CD4-positive, alpha-beta T cell (primary cell): ENCODE results near the gene ATP8A2. TPM values are rescaled to one million over a fixed set of nuclear protein-coding genes. Genes with fewer than 3 reads are reported as not detected.
"Not testable (repeated sequence)": the region's sequence is repeated elsewhere in the genome, so short reads cannot be mapped to it uniquely, and the experiment has no call there.

ENCODE experiments used
- ATAC-seq: fragments of 200-7000 bp; cut with Tn5 transposase; one replicate; pipeline ENCODE4 v1.10.0; 2022; ENCODE audit warnings: mild to moderate bottlenecking; ENCODE audit not compliant: poor library complexity
- CTCF ChIA-PET: fragments of 350-600 bp; sonication (Branson Sonifier 250); formaldehyde crosslinking; loops from one replicate; lab custom pipeline; 2021; ENCODE audit warnings: antibody characterized with exemption, inconsistent platforms; lab: Charles Lee
- POLR2A ChIA-PET: fragments of 350-600 bp; sonication (Branson Sonifier 250); formaldehyde crosslinking; loops from one replicate; lab custom pipeline; 2021; ENCODE audit warnings: antibody characterized with exemption, inconsistent platforms; lab: Charles Lee
- DNase-seq, 14 experiments: peaks; one replicate each; pipeline ENCODE4 v3.0.0-alpha.2; 2013 to 2020; ENCODE audit warnings: mixed read lengths in 2 of 14
- H3K27ac ChIP-seq, 2 donors: one replicate each; pipeline versions ENCODE4 v1.5.1 to v1.7.0; 2013; ENCODE audit warnings: low read length in 2 of 2, low read depth in 1 of 2, mild to moderate bottlenecking in 1 of 2
- H3K27me3 ChIP-seq, 2 experiments: 1 replicate in 1 of 2; 2 replicates in 1 of 2; pipeline versions ENCODE4 v1.6.1 to v1.7.0; 2013; ENCODE audit warnings: low read length in 2 of 2, control low read depth in 1 of 2, mild to moderate bottlenecking in 1 of 2, moderate library complexity in 1 of 2; ENCODE audit not compliant: insufficient read depth in 2 of 2, control insufficient read depth in 1 of 2
- H3K36me3 ChIP-seq: one replicate; pipeline ENCODE4 v1.6.1; 2013; ENCODE audit warnings: low read length, control low read depth; ENCODE audit not compliant: insufficient read depth
- H3K4me1 ChIP-seq: one replicate; pipeline ENCODE4 v1.6.1; 2013; ENCODE audit warnings: low read length, control low read depth; ENCODE audit not compliant: insufficient read depth
- H3K4me3 ChIP-seq: one replicate; pipeline ENCODE4 v1.5.1; 2013; ENCODE audit warnings: mild to moderate bottlenecking, low read length, moderate library complexity
- H3K9me3 ChIP-seq, 2 experiments: 1 replicate in 1 of 2; 2 replicates in 1 of 2; pipeline versions ENCODE4 v1.6.1 to v1.7.0; 2013; ENCODE audit warnings: low read length in 2 of 2, mild to moderate bottlenecking in 2 of 2, control low read depth in 1 of 2, moderate library complexity in 1 of 2; ENCODE audit not compliant: control insufficient read depth in 1 of 2, insufficient read depth in 1 of 2
- H3K27ac Mint-ChIP-seq: one replicate; pipeline ENCODE4 v1.8.0; 2020; ENCODE audit warnings: mixed read lengths
- H3K27me3 Mint-ChIP-seq: one replicate; pipeline ENCODE4 v1.8.0; 2021; ENCODE audit warnings: mixed read lengths
- H3K36me3 Mint-ChIP-seq: one replicate; pipeline ENCODE4 v1.8.0; 2021; ENCODE audit warnings: low read depth, mixed read lengths
- H3K4me1 Mint-ChIP-seq: one replicate; pipeline ENCODE4 v1.8.0; 2021; ENCODE audit warnings: low read depth, mixed read lengths
- H3K4me3 Mint-ChIP-seq: one replicate; pipeline ENCODE4 v1.8.0; 2020; ENCODE audit warnings: mild to moderate bottlenecking, mixed read lengths
- H3K9me3 Mint-ChIP-seq: one replicate; pipeline ENCODE4 v1.8.0; 2020; ENCODE audit warnings: mixed read lengths
- intact Hi-C, 2 experiments: fragments of 100-400 bp; cut with DNase I in 1 of 2; cut with micrococcal nuclease in 1 of 2; formaldehyde crosslinking; loops; one replicate each; pipeline versions ENCODE4 v1.15.1 to v1.9.0; 2023 to 2025; cut with DNase I, micrococcal nuclease
- total RNA-seq, 174 experiments: library from RNA in 2 of 174; stranded (reverse) in 2 of 174; gene quantifications; one replicate each; pipeline ENCODE4 v1.2.3 and lab custom pipeline; 2021 to 2026
- TF ChIP-seq, protein P1 (sequence below): fragments of 200-600 bp; IDR thresholded peaks from one replicate; pipeline ENCODE4 v1.8.0; 2022; ENCODE audit warnings: antibody characterized with exemption, mild to moderate bottlenecking

Gene ATP8A2
- total RNA-seq, 2 experiments from 2014 or later = 0.22 to 0.36 TPM

GRCh38 chr13:25538276-25538675 lies 166.5 kb downstream of the ATP8A2 start:
- ATAC-seq (no peak), DNase-seq (no peak)
- no peaks in the 10 kb centered on the region for H3K9me3 Mint-ChIP-seq
- H3K4me1 Mint-ChIP-seq = no peaks in the 10 kb centered on the region
- Histone ChIP-seq H3K4me3 (no peak overlapping the region), H3K4me1 (no peaks in the 10 kb centered on the region), H3K36me3 (no peaks in the 10 kb centered on the region), H3K27ac (no peak overlapping the region), H3K27me3 (no peaks in the 10 kb centered on the region), H3K9me3 (no peaks in the 10 kb centered on the region)
- H3K27ac Mint-ChIP-seq = no peak overlapping the region
- TF ChIP-seq, protein P1, sequence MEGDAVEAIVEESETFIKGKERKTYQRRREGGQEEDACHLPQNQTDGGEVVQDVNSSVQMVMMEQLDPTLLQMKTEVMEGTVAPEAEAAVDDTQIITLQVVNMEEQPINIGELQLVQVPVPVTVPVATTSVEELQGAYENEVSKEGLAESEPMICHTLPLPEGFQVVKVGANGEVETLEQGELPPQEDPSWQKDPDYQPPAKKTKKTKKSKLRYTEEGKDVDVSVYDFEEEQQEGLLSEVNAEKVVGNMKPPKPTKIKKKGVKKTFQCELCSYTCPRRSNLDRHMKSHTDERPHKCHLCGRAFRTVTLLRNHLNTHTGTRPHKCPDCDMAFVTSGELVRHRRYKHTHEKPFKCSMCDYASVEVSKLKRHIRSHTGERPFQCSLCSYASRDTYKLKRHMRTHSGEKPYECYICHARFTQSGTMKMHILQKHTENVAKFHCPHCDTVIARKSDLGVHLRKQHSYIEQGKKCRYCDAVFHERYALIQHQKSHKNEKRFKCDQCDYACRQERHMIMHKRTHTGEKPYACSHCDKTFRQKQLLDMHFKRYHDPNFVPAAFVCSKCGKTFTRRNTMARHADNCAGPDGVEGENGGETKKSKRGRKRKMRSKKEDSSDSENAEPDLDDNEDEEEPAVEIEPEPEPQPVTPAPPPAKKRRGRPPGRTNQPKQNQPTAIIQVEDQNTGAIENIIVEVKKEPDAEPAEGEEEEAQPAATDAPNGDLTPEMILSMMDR = no peak
- intact Hi-C loops = no loop called here
- peaks cover 24% of the 10 kb centered on the region for H3K27me3 Mint-ChIP-seq
- no peak overlapping the region for H3K4me3 Mint-ChIP-seq
- ChIA-PET POLR2A (no interaction called here), CTCF (no interaction called here)
- no peaks in the 10 kb centered on the region for H3K36me3 Mint-ChIP-seq

GRCh38 chr13:25541434-25542123 lies 169.8 kb downstream of the ATP8A2 start:
- TF ChIP-seq, protein P1 = no peak
- no peaks in the 10 kb centered on the region for H3K9me3 ChIP-seq
- H3K4me3 ChIP-seq = no peak overlapping the region
- POLR2A ChIA-PET = no interaction called here
- Mint-ChIP-seq H3K27ac (no peak overlapping the region), H3K27me3 (peaks cover 24% of the 10 kb centered on the region), H3K9me3 (no peaks in the 10 kb centered on the region), H3K4me3 (no peak overlapping the region), H3K36me3 (no peaks in the 10 kb centered on the region), H3K4me1 (no peaks in the 10 kb centered on the region)
- ATAC-seq (no peak), DNase-seq (no peak)
- intact Hi-C loops = no loop called here
- no peaks in the 10 kb centered on the region for H3K36me3 ChIP-seq
- CTCF ChIA-PET = no interaction called here
- H3K27ac ChIP-seq = no peak overlapping the region
- H3K27me3 ChIP-seq = no peaks in the 10 kb centered on the region
- H3K4me1 ChIP-seq = no peaks in the 10 kb centered on the region

- POLR2A ChIA-PET, intact Hi-C loops, H3K36me3 ChIP-seq, H3K36me3 Mint-ChIP-seq, H3K4me1 Mint-ChIP-seq, ATAC-seq, H3K9me3 ChIP-seq, DNase-seq, CTCF ChIA-PET, H3K9me3 Mint-ChIP-seq, H3K27me3 ChIP-seq, H3K4me3 ChIP-seq, H3K27ac ChIP-seq, H3K4me3 Mint-ChIP-seq, H3K27ac Mint-ChIP-seq, H3K4me1 ChIP-seq: not testable (repeated sequence)
- peaks cover 35% of the 10 kb centered on the region for H3K27me3 Mint-ChIP-seq
Observed at GRCh38 chr13:25548991-25549390, 177.2 kb downstream of the ATP8A2 start.

GRCh38 chr13:25561812-25562211 lies 190.0 kb downstream of the ATP8A2 start:
- Mint-ChIP-seq H3K4me3 (no peak overlapping the region), H3K9me3 (no peaks in the 10 kb centered on the region), H3K36me3 (no peaks in the 10 kb centered on the region), H3K27ac (no peak overlapping the region), H3K27me3 (peaks cover 45% of the 10 kb centered on the region), H3K4me1 (no peaks in the 10 kb centered on the region)
- ChIA-PET CTCF (interaction anchor here (0.6 kb wide), 1 partner anchor 921 kb away, joined by 3 read pairs; no protein-coding TSS in a partner anchor), POLR2A (no interaction called here)
- intact Hi-C loops = no loop called here
- Histone ChIP-seq H3K36me3 (no peaks in the 10 kb centered on the region), H3K4me1 (no peaks in the 10 kb centered on the region), H3K4me3 (no peak overlapping the region), H3K27ac (no peak overlapping the region), H3K27me3 (peaks cover 0 to under 1% of the 10 kb centered on the region in 2 experiments), H3K9me3 (no peaks in the 10 kb centered on the region)
- DNase-seq (no peak), ATAC-seq (no peak)
- TF ChIP-seq, protein P1 = no peak
